WERI-Rb-1 (cell line): ENCODE results near the gene MOSPD2.

ENCODE experiments used
- DNase-seq: peaks from one replicate; pipeline ENCODE4 v3.0.0-alpha.2; 2020
- H3K27ac ChIP-seq: fragments of 250-450 bp; sonication (Bioruptor Pico); 2 replicates; pipeline ENCODE4 v1.5.1; 2020; ENCODE audit warnings: mild to moderate bottlenecking, moderate library complexity
- H3K27me3 ChIP-seq: fragments of 250-450 bp; sonication (Bioruptor Pico); 2 replicates; pipeline ENCODE4 v1.5.1; 2021; ENCODE audit warnings: mild to moderate bottlenecking, low read depth, moderate library complexity; ENCODE audit not compliant: insufficient read depth, severe bottlenecking
- H3K36me3 ChIP-seq: fragments of 250-450 bp; sonication (Bioruptor Pico); 2 replicates; pipeline ENCODE4 v1.5.1; 2020; ENCODE audit warnings: mild to moderate bottlenecking, moderate library complexity
- H3K4me3 ChIP-seq: 2 replicates; pipeline ENCODE4 v1.5.1; 2011; ENCODE audit warnings: low read depth, mild to moderate bottlenecking, control low read depth, low read length
- H3K9me3 ChIP-seq: fragments of 250-450 bp; sonication (Bioruptor Pico); 2 replicates; pipeline ENCODE4 v1.5.1; 2021; ENCODE audit warnings: mild to moderate bottlenecking, moderate library complexity; ENCODE audit not compliant: severe bottlenecking
- CTCF ChIP-seq: IDR thresholded peaks from 2 replicates; pipeline ENCODE4 v1.5.1; 2011; ENCODE audit warnings: low read depth, mild to moderate bottlenecking, control low read depth, inconsistent platforms, low read length

MOSPD2 gene

GRCh38 chrX:14886252-14886651, 13.0 kb downstream of the MOSPD2 start:
- no peak for DNase-seq
- no peak overlapping the region for H3K27ac ChIP-seq
- H3K27me3 ChIP-seq = no peaks in the 10 kb centered on the region
- TF ChIP-seq CTCF = no peak
- no peaks in the 10 kb centered on the region for H3K9me3 ChIP-seq
- H3K4me3 ChIP-seq = no peak overlapping the region
- no peaks in the 10 kb centered on the region for H3K36me3 ChIP-seq

GRCh38 chrX:14896273-14896672, 23.1 kb downstream of the MOSPD2 start:
- no peaks in the 10 kb centered on the region for H3K36me3 ChIP-seq
- H3K9me3 ChIP-seq = no peaks in the 10 kb centered on the region
- no peak overlapping the region for H3K27ac ChIP-seq
- H3K4me3 ChIP-seq = no peak overlapping the region
- no peak for DNase-seq
- H3K27me3 ChIP-seq = no peaks in the 10 kb centered on the region
- TF ChIP-seq CTCF = no peak

- no peaks in the 10 kb centered on the region for H3K27me3 ChIP-seq
- no peak overlapping the region for H3K27ac ChIP-seq
- no peaks in the 10 kb centered on the region for H3K9me3 ChIP-seq
- no peaks in the 10 kb centered on the region for H3K36me3 ChIP-seq
- TF ChIP-seq CTCF = no peak
- DNase-seq = no peak
- no peak overlapping the region for H3K4me3 ChIP-seq
Observed at GRCh38 chrX:14897042-14897441, 23.8 kb downstream of the MOSPD2 start.

GRCh38 chrX:14899607-14900006, 26.4 kb downstream of the MOSPD2 start:
- Histone ChIP-seq H3K36me3 (no peaks in the 10 kb centered on the region), H3K27ac (no peak overlapping the region), H3K9me3 (no peaks in the 10 kb centered on the region), H3K27me3 (no peaks in the 10 kb centered on the region), H3K4me3 (no peak overlapping the region)
- no peak for DNase-seq
- no peak for TF ChIP-seq CTCF

GRCh38 chrX:14902537-14902936, 29.3 kb downstream of the MOSPD2 start:
- TF ChIP-seq CTCF = no peak
- Histone ChIP-seq H3K27me3 (no peaks in the 10 kb centered on the region), H3K27ac (no peak overlapping the region), H3K4me3 (no peak overlapping the region), H3K36me3 (no peaks in the 10 kb centered on the region), H3K9me3 (no peaks in the 10 kb centered on the region)
- DNase-seq = no peak

- DNase-seq = no peak
- no peaks in the 10 kb centered on the region for H3K27me3 ChIP-seq
- no peak overlapping the region for H3K27ac ChIP-seq
- no peaks in the 10 kb centered on the region for H3K36me3 ChIP-seq
- no peak for TF ChIP-seq CTCF
- no peaks in the 10 kb centered on the region for H3K9me3 ChIP-seq
- H3K4me3 ChIP-seq = no peak overlapping the region
Observed at GRCh38 chrX:14903891-14904290, 30.7 kb downstream of the MOSPD2 start.
